H9 (cell line): ENCODE measurements around the gene MORN3. TPM values are rescaled to one million over a fixed set of nuclear protein-coding genes. Genes with fewer than 3 reads are reported as not detected.

Experiments
- DNase-seq: peaks from one replicate; pipeline ENCODE4 v3.0.0-alpha.2; 2017
- H2AFZ ChIP-seq: one replicate; pipeline ENCODE4 v1.6.1; 2013; ENCODE audit warnings: mild to moderate bottlenecking, low read length, control low read depth, moderate library complexity
- H2AK5ac ChIP-seq: 2 replicates; pipeline ENCODE4 v1.6.1; 2013; ENCODE audit warnings: low read length, control low read depth, mixed read lengths; ENCODE audit not compliant: insufficient read length
- H2BK120ac ChIP-seq: one replicate; pipeline ENCODE4 v1.6.1; 2013; ENCODE audit warnings: low read depth, mild to moderate bottlenecking, low read length, control low read depth, inconsistent platforms; ENCODE audit not compliant: poor library complexity, severe bottlenecking
- H2BK12ac ChIP-seq: 2 replicates; pipeline ENCODE4 v1.6.1; 2013; ENCODE audit warnings: low read length, control low read depth, mixed read lengths, low read depth; ENCODE audit not compliant: insufficient read length
- H2BK15ac ChIP-seq: 2 replicates; pipeline ENCODE4 v1.6.1; 2013; ENCODE audit warnings: low read depth, low read length, control low read depth
- H2BK20ac ChIP-seq: one replicate; pipeline ENCODE4 v1.6.1; 2013; ENCODE audit warnings: low read depth, mild to moderate bottlenecking, low read length, control low read depth, inconsistent platforms; ENCODE audit not compliant: poor library complexity, severe bottlenecking
- H2BK5ac ChIP-seq: 2 replicates; pipeline ENCODE4 v1.6.1; 2013; ENCODE audit warnings: low read length, control low read depth, mixed read lengths; ENCODE audit not compliant: insufficient read length
- H3K14ac ChIP-seq: 2 replicates; pipeline ENCODE4 v1.6.1; 2013; ENCODE audit warnings: low read length, control low read depth; ENCODE audit not compliant: insufficient read depth
- H3K18ac ChIP-seq: 2 replicates; pipeline ENCODE4 v1.6.1; 2013; ENCODE audit warnings: low read depth, mild to moderate bottlenecking, mixed read lengths, low read length, control low read depth; ENCODE audit not compliant: insufficient read length
- H3K23ac ChIP-seq: 2 replicates; pipeline ENCODE4 v1.6.1; 2013; ENCODE audit warnings: low read length, control low read depth, mixed read lengths, low read depth; ENCODE audit not compliant: insufficient read length
- H3K23me2 ChIP-seq: 2 replicates; pipeline ENCODE4 v1.6.1; 2013; ENCODE audit warnings: low read depth, mild to moderate bottlenecking, mixed read lengths, low read length, control low read depth; ENCODE audit not compliant: insufficient read length, poor library complexity, severe bottlenecking
- H3K27ac ChIP-seq: 2 replicates; pipeline ENCODE4 v1.5.1; 2013; ENCODE audit warnings: low read length, control low read depth, mixed read lengths, low read depth; ENCODE audit not compliant: insufficient read length
- H3K27me3 ChIP-seq: 2 replicates; pipeline ENCODE4 v1.6.1; 2013; ENCODE audit warnings: low read length, control low read depth, inconsistent platforms; ENCODE audit not compliant: insufficient read depth
- H3K4ac ChIP-seq: 2 replicates; pipeline ENCODE4 v1.6.1; 2013; ENCODE audit warnings: low read depth, mild to moderate bottlenecking, control low read depth, inconsistent platforms, low read length, moderate library complexity
- H3K4me1 ChIP-seq: 2 replicates; pipeline ENCODE4 v1.6.1; 2013; ENCODE audit warnings: low read length, control low read depth, inconsistent platforms; ENCODE audit not compliant: insufficient read depth
- H3K4me2 ChIP-seq: 2 replicates; pipeline ENCODE4 v1.6.1; 2013; ENCODE audit warnings: low read length, control low read depth, mixed read lengths; ENCODE audit not compliant: insufficient read length, insufficient read depth
- H3K56ac ChIP-seq: 2 replicates; pipeline ENCODE4 v1.6.1; 2013; ENCODE audit warnings: low read depth, mild to moderate bottlenecking, mixed read lengths, low read length, control low read depth; ENCODE audit not compliant: insufficient read length
- H3K79me1 ChIP-seq: 2 replicates; pipeline ENCODE4 v1.6.1; 2013; ENCODE audit warnings: low read depth, mild to moderate bottlenecking, moderate library complexity, low read length, control low read depth, inconsistent platforms; ENCODE audit not compliant: insufficient read depth, poor library complexity, severe bottlenecking
- H3K79me2 ChIP-seq: 2 replicates; pipeline ENCODE4 v1.6.1; 2013; ENCODE audit warnings: low read length, control low read depth, inconsistent platforms; ENCODE audit not compliant: insufficient read depth
- H3K9ac ChIP-seq: 2 replicates; pipeline ENCODE4 v1.6.1; 2013; ENCODE audit warnings: low read length, control low read depth, mixed read lengths; ENCODE audit not compliant: insufficient read length; ENCODE audit errors: extremely low read depth
- H3K9me3 ChIP-seq: one replicate; pipeline ENCODE4 v1.6.1; 2013; ENCODE audit warnings: low read depth, low read length, inconsistent platforms; ENCODE audit not compliant: control insufficient read depth
- H3T11ph ChIP-seq: one replicate; pipeline ENCODE4 v1.6.1; 2013; ENCODE audit warnings: mild to moderate bottlenecking, low read length, control low read depth, inconsistent platforms
- H4K20me1 ChIP-seq: one replicate; pipeline ENCODE4 v1.6.1; 2013; ENCODE audit not compliant: control insufficient read depth, insufficient read length, insufficient read depth
- H4K5ac ChIP-seq: 2 replicates; pipeline ENCODE4 v1.6.1; 2013; ENCODE audit warnings: low read depth, mild to moderate bottlenecking, mixed read lengths, low read length, control low read depth; ENCODE audit not compliant: insufficient read length
- H4K8ac ChIP-seq: replicated peaks from 2 replicates; pipeline ENCODE4 v1.6.1; 2013; ENCODE audit warnings: low read length, control low read depth, mixed read lengths, low read depth; ENCODE audit not compliant: insufficient read length
- H4K91ac ChIP-seq: 2 replicates; pipeline ENCODE4 v1.6.1; 2013; ENCODE audit warnings: low read depth, mild to moderate bottlenecking, moderate library complexity, mixed read lengths, low read length, control low read depth; ENCODE audit not compliant: insufficient read length
- H3K27ac Mint-ChIP-seq, 3 experiments: 2 replicates in 2 of 3; 3 replicates in 1 of 3; pipeline ENCODE4 v1.8.0; 2020 to 2021; ENCODE audit warnings: mixed read lengths in 3 of 3, mild to moderate bottlenecking in 1 of 3, moderate library complexity in 1 of 3
- H3K27me3 Mint-ChIP-seq: 2 replicates; pipeline ENCODE4 v1.8.0; 2021; ENCODE audit warnings: low read depth, mild to moderate bottlenecking, moderate library complexity, mixed read lengths
- H3K36me3 Mint-ChIP-seq, 3 experiments: 2 replicates in 2 of 3; 3 replicates in 1 of 3; pipeline ENCODE4 v1.8.0; 2020 to 2021; ENCODE audit warnings: low read depth in 3 of 3, mixed read lengths in 3 of 3; ENCODE audit not compliant: insufficient read depth in 1 of 3
- H3K4me1 Mint-ChIP-seq, 2 experiments: 2 replicates each; pipeline ENCODE4 v1.8.0; 2020; ENCODE audit warnings: mixed read lengths in 2 of 2
- H3K4me3 Mint-ChIP-seq, 2 experiments: 2 replicates in 1 of 2; 3 replicates in 1 of 2; pipeline ENCODE4 v1.8.0; 2020 to 2021; ENCODE audit warnings: mild to moderate bottlenecking in 2 of 2, mixed read lengths in 2 of 2, moderate library complexity in 1 of 2
- H3K9me3 Mint-ChIP-seq, 2 experiments: 2 replicates in 1 of 2; 3 replicates in 1 of 2; pipeline ENCODE4 v1.8.0; 2020; ENCODE audit warnings: mild to moderate bottlenecking in 2 of 2, mixed read lengths in 2 of 2, moderate library complexity in 1 of 2
- CTCF ChIP-seq: fragments of 200-600 bp; sonication (generic); conservative IDR thresholded peaks from 3 replicates; pipeline ENCODE4 v1.8.0; 2021; ENCODE audit warnings: antibody characterized with exemption, mild to moderate bottlenecking
- WGBS: extraction: QIAGEN DNeasy Blood & Tissue Kit; methylation state at CpG from one replicate; pipeline ENCODE4 v1.1.7; 2013; ENCODE audit warnings: missing lambda C conversion rate, low lambda C conversion rate, mixed read lengths; ENCODE audit not compliant: insufficient read length; ENCODE audit errors: extremely low coverage; 5-methylcytosine and 5-hydroxymethylcytosine counted together
- total RNA-seq: library from RNA; stranded (reverse); gene quantifications from 2 replicates; pipeline ENCODE4 v1.2.1, GENCODE V29; 2021

MORN3 gene
- total RNA-seq, 1 experiment from 2014 or later, result 0.37 TPM

- Mint-ChIP-seq H3K9me3 (no peaks in the 10 kb centered on the region), H3K27ac (peak overlapping the region; percentile 90 to 96 (median 93); a peak in 5 of 7 replicates), H3K4me1 (peaks cover 14 to 33% of the 10 kb centered on the region in 2 experiments), H3K27me3 (no peaks in the 10 kb centered on the region), H3K36me3 (peaks cover 0 to 4% (median 0%) of the 10 kb centered on the region in 3 experiments; a peak in 1 of 7 replicates), H3K4me3 (peak overlapping the region; percentile 70 to 77; a peak in 4 of 5 replicates)
- no peak overlapping the region for H2AFZ ChIP-seq
- H3K4ac ChIP-seq, result no peak overlapping the region
- H4K91ac ChIP-seq, result no peak overlapping the region
- no peaks in the 10 kb centered on the region for H3K27me3 ChIP-seq
- no peak overlapping the region for H2BK15ac ChIP-seq
- peak; percentile 51 for DNase-seq
- H4K8ac ChIP-seq, result no peak overlapping the region
- H3K9me3 ChIP-seq, result no peaks in the 10 kb centered on the region
- H3K56ac ChIP-seq, result no peak overlapping the region
- no peaks in the 10 kb centered on the region for H3K4me1 ChIP-seq
- H3K79me1 ChIP-seq, result no peaks in the 10 kb centered on the region
- H2BK12ac ChIP-seq, result peak overlapping the region; percentile 3
- H2BK5ac ChIP-seq, result no peak overlapping the region
- no peak overlapping the region for H2BK120ac ChIP-seq
- no peak overlapping the region for H4K5ac ChIP-seq
- H3K79me2 ChIP-seq, result no peaks in the 10 kb centered on the region
- WGBS, result no CpG with 5 or more reads among the region's 12 CpGs
- H2AK5ac ChIP-seq, result no peak overlapping the region
- H3K4me2 ChIP-seq, result peak overlapping the region; percentile 30
- peak overlapping the region; percentile 34 for H3K9ac ChIP-seq
- H3K14ac ChIP-seq, result peak overlapping the region; percentile 57
- peak overlapping the region; percentile 81 for H3K18ac ChIP-seq
- H2BK20ac ChIP-seq, result no peak overlapping the region
- peaks cover 3% of the 10 kb centered on the region for H3K23me2 ChIP-seq
- no peak overlapping the region for H3K23ac ChIP-seq
- no peaks in the 10 kb centered on the region for H4K20me1 ChIP-seq
- TF ChIP-seq CTCF, result no peak
- no peak overlapping the region for H3T11ph ChIP-seq
- no peak overlapping the region for H3K27ac ChIP-seq
Measured at GRCh38 chr12:121673013-121673511, 3.6 kb upstream of the MORN3 start.
